Measurements from ENCODE around the gene ZFYVE27.

ZFYVE27 gene

DNA sequence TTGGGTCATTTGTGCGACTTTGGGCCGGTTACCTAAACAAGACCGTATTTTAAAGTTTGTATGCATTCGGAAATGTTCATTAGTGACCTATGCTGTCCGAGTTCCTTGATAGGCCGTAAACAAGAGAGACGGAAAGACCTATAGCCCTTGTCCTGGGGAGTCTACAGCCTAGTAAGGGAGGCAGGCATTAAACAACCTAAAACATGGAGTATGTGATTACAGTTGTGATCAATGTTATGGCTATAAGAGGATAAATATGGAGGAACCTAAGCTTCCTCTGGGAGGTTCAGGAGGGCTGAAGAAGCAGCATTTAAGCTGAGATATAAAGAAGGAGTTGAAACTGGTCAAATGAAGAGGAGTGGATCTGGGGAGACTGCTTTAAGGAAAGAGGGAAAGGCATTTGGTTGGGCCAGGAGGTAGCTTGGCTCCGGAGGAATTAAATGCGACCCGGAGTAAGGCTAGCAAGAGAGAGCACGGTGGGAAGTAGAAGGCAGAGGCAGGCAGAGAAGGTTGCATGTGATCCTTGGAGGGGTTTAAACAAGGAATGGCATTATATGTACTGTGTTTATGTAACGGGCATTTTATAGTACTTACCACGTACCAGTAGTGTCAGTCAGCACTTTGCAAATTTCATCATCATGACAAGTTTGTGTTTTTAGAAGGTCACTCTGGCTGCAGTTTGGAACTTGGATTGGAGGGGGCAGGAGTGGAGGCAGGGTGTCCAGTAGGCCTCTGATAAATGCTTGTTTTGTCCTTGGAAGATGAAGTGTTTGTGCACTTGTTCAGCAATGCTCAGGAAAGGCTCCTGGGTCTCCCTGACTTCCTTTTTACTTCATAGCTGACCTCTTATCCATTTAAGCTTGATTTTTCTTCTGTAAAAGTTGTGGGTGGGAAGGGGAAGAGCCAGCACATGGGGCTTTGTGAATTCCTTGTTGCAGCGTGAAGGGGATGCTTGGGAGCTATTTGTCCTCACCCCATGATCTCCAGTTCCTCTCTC is 48.8 kb upstream of the ZFYVE27 start:
- peak overlapping the region; percentile 35; the same call in 1 of the 2 replicates for H3K27ac ChIP-seq (ENCODE audit: extremely low read depth, low read depth, low read length)
- H3K9me3 ChIP-seq (ENCODE audit: control insufficient read depth, insufficient read depth, low read depth, low read length), result no peaks in the 10 kb centered on the region
- no peaks in the 10 kb centered on the region for H3K36me3 ChIP-seq (ENCODE audit: control insufficient read depth in 2 of 2, insufficient read depth in 1 of 2, low read length in 2 of 2)
- 0 out of 2 replicates have a peak, but pooled peaks cover 8% of the 10 kb centered on the region for H3K4me1 ChIP-seq (ENCODE audit: control insufficient read depth, insufficient read depth, low read length)
- POLR2A ChIA-PET, result interaction anchor here (0.5 to 3.4 kb wide), 16 partner anchors 10 to 201 kb away, joined by 3 to 36 read pairs (median 8); partner anchors contain the start of genes MARVELD1, PI4K2A and ZFYVE27
- CTCF ChIA-PET, result interaction anchor here (0.5 to 5.6 kb wide), 9 partner anchors 12 to 1217 kb away, joined by 3 to 52 read pairs (median 6); no protein-coding TSS in a partner anchor
- no peak overlapping the region for H3K4me3 ChIP-seq (ENCODE audit: low read depth, low read length)
- TF ChIP-seq, protein P1, sequence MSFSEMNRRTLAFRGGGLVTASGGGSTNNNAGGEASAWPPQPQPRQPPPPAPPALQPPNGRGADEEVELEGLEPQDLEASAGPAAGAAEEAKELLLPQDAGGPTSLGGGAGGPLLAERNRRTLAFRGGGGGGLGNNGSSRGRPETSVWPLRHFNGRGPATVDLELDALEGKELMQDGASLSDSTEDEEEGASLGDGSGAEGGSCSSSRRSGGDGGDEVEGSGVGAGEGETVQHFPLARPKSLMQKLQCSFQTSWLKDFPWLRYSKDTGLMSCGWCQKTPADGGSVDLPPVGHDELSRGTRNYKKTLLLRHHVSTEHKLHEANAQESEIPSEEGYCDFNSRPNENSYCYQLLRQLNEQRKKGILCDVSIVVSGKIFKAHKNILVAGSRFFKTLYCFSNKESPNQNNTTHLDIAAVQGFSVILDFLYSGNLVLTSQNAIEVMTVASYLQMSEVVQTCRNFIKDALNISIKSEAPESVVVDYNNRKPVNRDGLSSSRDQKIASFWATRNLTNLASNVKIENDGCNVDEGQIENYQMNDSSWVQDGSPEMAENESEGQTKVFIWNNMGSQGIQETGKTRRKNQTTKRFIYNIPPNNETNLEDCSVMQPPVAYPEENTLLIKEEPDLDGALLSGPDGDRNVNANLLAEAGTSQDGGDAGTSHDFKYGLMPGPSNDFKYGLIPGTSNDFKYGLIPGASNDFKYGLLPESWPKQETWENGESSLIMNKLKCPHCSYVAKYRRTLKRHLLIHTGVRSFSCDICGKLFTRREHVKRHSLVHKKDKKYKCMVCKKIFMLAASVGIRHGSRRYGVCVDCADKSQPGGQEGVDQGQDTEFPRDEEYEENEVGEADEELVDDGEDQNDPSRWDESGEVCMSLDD (tag by site-specific recombination; IDR thresholded peaks at IDR 0.05), result no peak
- TF ChIP-seq ZNF629 (tag by site-specific recombination; IDR thresholded peaks at IDR 0.05) (peak; percentile 45; the same call in 1 of the 2 replicates), ZNF324 (tag by site-specific recombination; IDR thresholded peaks at IDR 0.05) (no peak), ZNF311 (tag by site-specific recombination; IDR thresholded peaks at IDR 0.05; ENCODE audit: borderline replicate concordance) (no peak), ZNF830 (tag by site-specific recombination; IDR thresholded peaks at IDR 0.05; ENCODE audit: low read depth) (no peak), ZNF791 (tag by site-specific recombination; IDR thresholded peaks at IDR 0.05) (no peak), ZNF561 (tag by site-specific recombination; IDR thresholded peaks at IDR 0.05; ENCODE audit: borderline replicate concordance) (no peak), OSR2 (tag by site-specific recombination; IDR thresholded peaks at IDR 0.05) (no peak), ZNF426 (tag by site-specific recombination; IDR thresholded peaks at IDR 0.05) (no peak), ZBTB21 (tag by site-specific recombination; IDR thresholded peaks at IDR 0.05) (no peak), REPIN1 (tag by site-specific recombination; IDR thresholded peaks at IDR 0.05; ENCODE audit: low read depth) (no peak), ZNF398 (tag by site-specific recombination; IDR thresholded peaks at IDR 0.05) (peak; percentile 26; the same call in 1 of the 2 replicates), ZNF341 (tag by site-specific recombination; IDR thresholded peaks at IDR 0.05; ENCODE audit: low read depth) (0 out of 2 replicates have a peak, but pooled peaks have one; percentile 9), ZNF600 (tag by site-specific recombination; IDR thresholded peaks at IDR 0.05) (peak; percentile 56; the same call in 1 of the 2 replicates), GLI4 (tag by site-specific recombination; IDR thresholded peaks at IDR 0.05) (no peak), ZNF211 (tag by site-specific recombination; IDR thresholded peaks at IDR 0.05; ENCODE audit: low read depth) (no peak), ZNF138 (tag by site-specific recombination; IDR thresholded peaks at IDR 0.05; ENCODE audit: borderline replicate concordance) (no peak), ZNF114 (tag by site-specific recombination; IDR thresholded peaks at IDR 0.05) (no peak), ZNF366 (tag by site-specific recombination; conservative IDR thresholded peaks at IDR 0.05) (no peak), KLF8 (tag by site-specific recombination; IDR thresholded peaks at IDR 0.05) (no peak)
- TF ChIP-seq, protein P2, sequence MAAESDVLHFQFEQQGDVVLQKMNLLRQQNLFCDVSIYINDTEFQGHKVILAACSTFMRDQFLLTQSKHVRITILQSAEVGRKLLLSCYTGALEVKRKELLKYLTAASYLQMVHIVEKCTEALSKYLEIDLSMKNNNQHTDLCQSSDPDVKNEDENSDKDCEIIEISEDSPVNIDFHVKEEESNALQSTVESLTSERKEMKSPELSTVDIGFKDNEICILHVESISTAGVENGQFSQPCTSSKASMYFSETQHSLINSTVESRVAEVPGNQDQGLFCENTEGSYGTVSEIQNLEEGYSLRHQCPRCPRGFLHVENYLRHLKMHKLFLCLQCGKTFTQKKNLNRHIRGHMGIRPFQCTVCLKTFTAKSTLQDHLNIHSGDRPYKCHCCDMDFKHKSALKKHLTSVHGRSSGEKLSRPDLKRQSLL (tag by site-specific recombination; IDR thresholded peaks at IDR 0.05), result no peak
- TF ChIP-seq, protein P3, sequence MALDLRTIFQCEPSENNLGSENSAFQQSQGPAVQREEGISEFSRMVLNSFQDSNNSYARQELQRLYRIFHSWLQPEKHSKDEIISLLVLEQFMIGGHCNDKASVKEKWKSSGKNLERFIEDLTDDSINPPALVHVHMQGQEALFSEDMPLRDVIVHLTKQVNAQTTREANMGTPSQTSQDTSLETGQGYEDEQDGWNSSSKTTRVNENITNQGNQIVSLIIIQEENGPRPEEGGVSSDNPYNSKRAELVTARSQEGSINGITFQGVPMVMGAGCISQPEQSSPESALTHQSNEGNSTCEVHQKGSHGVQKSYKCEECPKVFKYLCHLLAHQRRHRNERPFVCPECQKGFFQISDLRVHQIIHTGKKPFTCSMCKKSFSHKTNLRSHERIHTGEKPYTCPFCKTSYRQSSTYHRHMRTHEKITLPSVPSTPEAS (tag by site-specific recombination; IDR thresholded peaks at IDR 0.05), result no peak
- TF ChIP-seq, protein P4, sequence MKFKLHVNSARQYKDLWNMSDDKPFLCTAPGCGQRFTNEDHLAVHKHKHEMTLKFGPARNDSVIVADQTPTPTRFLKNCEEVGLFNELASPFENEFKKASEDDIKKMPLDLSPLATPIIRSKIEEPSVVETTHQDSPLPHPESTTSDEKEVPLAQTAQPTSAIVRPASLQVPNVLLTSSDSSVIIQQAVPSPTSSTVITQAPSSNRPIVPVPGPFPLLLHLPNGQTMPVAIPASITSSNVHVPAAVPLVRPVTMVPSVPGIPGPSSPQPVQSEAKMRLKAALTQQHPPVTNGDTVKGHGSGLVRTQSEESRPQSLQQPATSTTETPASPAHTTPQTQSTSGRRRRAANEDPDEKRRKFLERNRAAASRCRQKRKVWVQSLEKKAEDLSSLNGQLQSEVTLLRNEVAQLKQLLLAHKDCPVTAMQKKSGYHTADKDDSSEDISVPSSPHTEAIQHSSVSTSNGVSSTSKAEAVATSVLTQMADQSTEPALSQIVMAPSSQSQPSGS (tag by site-specific recombination; IDR thresholded peaks at IDR 0.05; ENCODE audit: low read depth), result no peak
- TF ChIP-seq, protein P5, sequence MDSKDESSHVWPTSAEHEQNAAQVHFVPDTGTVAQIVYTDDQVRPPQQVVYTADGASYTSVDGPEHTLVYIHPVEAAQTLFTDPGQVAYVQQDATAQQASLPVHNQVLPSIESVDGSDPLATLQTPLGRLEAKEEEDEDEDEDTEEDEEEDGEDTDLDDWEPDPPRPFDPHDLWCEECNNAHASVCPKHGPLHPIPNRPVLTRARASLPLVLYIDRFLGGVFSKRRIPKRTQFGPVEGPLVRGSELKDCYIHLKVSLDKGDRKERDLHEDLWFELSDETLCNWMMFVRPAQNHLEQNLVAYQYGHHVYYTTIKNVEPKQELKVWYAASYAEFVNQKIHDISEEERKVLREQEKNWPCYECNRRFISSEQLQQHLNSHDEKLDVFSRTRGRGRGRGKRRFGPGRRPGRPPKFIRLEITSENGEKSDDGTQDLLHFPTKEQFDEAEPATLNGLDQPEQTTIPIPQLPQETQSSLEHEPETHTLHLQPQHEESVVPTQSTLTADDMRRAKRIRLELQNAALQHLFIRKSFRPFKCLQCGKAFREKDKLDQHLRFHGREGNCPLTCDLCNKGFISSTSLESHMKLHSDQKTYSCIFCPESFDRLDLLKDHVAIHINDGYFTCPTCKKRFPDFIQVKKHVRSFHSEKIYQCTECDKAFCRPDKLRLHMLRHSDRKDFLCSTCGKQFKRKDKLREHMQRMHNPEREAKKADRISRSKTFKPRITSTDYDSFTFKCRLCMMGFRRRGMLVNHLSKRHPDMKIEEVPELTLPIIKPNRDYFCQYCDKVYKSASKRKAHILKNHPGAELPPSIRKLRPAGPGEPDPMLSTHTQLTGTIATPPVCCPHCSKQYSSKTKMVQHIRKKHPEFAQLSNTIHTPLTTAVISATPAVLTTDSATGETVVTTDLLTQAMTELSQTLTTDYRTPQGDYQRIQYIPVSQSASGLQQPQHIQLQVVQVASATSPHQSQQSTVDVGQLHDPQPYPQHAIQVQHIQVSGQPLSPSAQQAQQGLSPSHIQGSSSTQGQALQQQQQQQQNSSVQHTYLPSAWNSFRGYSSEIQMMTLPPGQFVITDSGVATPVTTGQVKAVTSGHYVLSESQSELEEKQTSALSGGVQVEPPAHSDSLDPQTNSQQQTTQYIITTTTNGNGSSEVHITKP (tag by site-specific recombination; IDR thresholded peaks at IDR 0.05), result 0 out of 2 replicates have a peak, but pooled peaks have one; percentile 23

Data from HEK293 (cell line).